A549 (cell line): ENCODE measurements around the gene ATP6V0A1.

Experiments
- EP300 ChIP-seq, 2 experiments: fragments of >200 bp; sonication (Bioruptor Twin); formaldehyde crosslinking; IDR thresholded peaks; 2 replicates in 1 of 2; 3 replicates in 1 of 2; pipeline ENCODE4 v1.6.1; 2016 to 2017
- POLR2A ChIP-seq: IDR thresholded peaks from 2 replicates; pipeline ENCODE4 v1.6.1; 2012; ENCODE audit warnings: mild to moderate bottlenecking, low read length
- RAD21 ChIP-seq, 2 experiments: fragments of >200 bp in 1 of 2; sonication (Bioruptor Twin) in 1 of 2; formaldehyde crosslinking in 1 of 2; IDR thresholded peaks in 1 of 2; conservative IDR thresholded peaks in 1 of 2; 2 replicates in 1 of 2; 3 replicates in 1 of 2; pipeline ENCODE4 v1.6.1; 2012 to 2018; ENCODE audit warnings: inconsistent platforms in 1 of 2
- TF ChIP-seq, protein P1 (sequence below): fragments of >200 bp; sonication (Bioruptor Twin); formaldehyde crosslinking; IDR thresholded peaks from 3 replicates; pipeline ENCODE4 v1.5.1; 2016
- TF ChIP-seq, protein P2 (sequence below): IDR thresholded peaks from 2 replicates; pipeline ENCODE4 v1.6.1; 2012
- TF ChIP-seq, protein P3 (sequence below): fragments of 450-650 bp; IDR thresholded peaks from 2 replicates; pipeline ENCODE4 v1.6.1; 2014; ENCODE audit warnings: antibody characterized with exemption

DNA sequence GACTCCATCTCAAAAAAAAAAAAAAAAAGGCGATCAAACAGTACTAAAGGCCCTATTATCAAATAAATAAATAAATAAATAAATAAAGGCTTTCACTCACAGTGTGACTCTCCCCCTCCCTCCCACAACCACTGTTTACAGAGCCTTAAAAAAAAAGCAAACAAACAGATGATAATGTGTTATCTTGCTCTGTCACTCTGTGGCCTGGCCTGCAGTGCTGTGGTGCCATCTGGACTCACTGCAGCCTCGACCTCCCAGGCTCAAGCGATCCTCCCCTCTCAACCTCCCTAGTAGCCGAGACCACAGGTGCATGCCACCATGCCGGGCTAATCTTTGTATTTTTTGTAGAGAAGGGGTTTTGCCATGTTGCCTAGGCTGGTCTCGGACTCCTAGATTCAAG lies 69.3 kb downstream of the ATP6V0A1 start:
- TF ChIP-seq RAD21 (conservative IDR thresholded peaks at IDR 0.05 in 1 of 2, IDR thresholded peaks at IDR 0.05 in 1 of 2) (no peak), POLR2A (no peak), EP300 (IDR thresholded peaks at IDR 0.05) (no peak)
- TF ChIP-seq, protein P1, sequence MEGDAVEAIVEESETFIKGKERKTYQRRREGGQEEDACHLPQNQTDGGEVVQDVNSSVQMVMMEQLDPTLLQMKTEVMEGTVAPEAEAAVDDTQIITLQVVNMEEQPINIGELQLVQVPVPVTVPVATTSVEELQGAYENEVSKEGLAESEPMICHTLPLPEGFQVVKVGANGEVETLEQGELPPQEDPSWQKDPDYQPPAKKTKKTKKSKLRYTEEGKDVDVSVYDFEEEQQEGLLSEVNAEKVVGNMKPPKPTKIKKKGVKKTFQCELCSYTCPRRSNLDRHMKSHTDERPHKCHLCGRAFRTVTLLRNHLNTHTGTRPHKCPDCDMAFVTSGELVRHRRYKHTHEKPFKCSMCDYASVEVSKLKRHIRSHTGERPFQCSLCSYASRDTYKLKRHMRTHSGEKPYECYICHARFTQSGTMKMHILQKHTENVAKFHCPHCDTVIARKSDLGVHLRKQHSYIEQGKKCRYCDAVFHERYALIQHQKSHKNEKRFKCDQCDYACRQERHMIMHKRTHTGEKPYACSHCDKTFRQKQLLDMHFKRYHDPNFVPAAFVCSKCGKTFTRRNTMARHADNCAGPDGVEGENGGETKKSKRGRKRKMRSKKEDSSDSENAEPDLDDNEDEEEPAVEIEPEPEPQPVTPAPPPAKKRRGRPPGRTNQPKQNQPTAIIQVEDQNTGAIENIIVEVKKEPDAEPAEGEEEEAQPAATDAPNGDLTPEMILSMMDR: no peak
- TF ChIP-seq, protein P2, sequence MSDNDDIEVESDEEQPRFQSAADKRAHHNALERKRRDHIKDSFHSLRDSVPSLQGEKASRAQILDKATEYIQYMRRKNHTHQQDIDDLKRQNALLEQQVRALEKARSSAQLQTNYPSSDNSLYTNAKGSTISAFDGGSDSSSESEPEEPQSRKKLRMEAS: no peak
- TF ChIP-seq, protein P3, sequence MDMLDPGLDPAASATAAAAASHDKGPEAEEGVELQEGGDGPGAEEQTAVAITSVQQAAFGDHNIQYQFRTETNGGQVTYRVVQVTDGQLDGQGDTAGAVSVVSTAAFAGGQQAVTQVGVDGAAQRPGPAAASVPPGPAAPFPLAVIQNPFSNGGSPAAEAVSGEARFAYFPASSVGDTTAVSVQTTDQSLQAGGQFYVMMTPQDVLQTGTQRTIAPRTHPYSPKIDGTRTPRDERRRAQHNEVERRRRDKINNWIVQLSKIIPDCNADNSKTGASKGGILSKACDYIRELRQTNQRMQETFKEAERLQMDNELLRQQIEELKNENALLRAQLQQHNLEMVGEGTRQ: no peak
